ENCODE data around the gene SPDYE4. TPM values are rescaled to one million over a fixed set of nuclear protein-coding genes. Genes with fewer than 3 reads are reported as not detected.

Gene SPDYE4
- total RNA-seq, 1 donor from 2014 or later, result not detected

DNA sequence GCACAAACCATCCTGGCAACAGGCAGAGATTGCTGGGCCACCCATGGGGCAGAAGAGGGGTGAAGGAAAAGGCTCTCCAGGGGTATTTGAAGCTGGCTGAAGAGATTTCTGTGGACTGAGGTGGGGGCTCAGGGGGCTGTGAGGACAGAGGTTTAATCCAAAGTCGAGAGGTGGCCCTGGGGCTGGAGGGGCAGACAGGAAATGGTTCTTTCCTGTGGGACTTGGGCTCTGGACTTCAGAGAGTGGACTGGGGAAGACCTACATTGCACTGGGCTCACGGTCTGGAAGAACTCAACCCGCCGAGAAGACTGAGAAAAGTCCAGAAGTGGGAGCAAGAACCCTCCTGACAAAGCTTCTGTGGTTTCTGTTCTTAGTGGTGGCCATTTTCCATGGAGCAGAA lies 16.6 kb downstream of the SPDYE4 start:
- DNase-seq (ENCODE audit: extremely low read depth, low read depth, low spot score), result no peak

DNA sequence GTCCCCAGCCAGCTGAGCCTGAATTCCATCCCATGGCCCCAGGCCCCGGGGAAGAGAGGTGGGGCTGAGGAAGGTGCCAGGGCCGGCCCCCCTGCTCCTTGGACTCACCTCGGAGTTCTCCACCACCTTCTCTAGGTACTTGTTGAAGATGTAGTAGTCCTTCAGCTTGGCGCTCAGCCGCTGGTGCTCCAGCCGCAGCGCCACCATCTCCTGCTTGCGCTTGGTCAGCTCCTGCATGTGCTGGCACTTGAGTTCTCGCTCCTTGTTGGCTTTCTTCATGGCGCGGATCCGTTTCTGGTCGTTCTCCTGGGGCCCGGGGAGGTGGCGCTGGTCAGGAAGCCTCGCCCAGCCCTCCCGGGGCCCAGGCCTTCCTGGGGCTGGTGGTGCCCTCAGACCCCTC lies 17.0 kb downstream of the SPDYE4 start:
- no peak for DNase-seq (ENCODE audit: extremely low read depth, low read depth, low spot score)

DNA sequence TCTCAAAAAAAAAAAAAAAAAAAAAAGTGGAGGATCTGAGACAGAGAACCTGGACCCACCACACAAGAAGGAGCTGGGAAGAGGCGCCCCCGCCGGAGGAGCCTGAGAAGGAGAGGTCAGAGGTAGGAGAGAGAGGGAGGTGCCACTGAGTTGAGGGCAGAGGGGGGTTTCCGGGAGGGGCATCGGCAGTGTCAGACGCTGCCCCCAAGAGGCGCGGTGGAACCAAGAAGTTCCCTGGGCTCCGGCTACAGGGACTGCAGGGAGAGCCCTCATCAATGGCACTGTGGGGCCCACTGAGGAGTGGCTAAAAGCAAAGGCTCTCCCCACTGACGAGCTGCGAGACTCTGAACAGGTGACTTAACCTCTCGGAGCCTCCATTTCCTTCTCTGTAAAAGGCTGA lies 17.9 kb downstream of the SPDYE4 start:
- DNase-seq (ENCODE audit: extremely low read depth, low read depth, low spot score), result no peak

- DNase-seq (ENCODE audit: extremely low read depth, low read depth, low spot score), result no peak
Observed at GRCh38 chr17:8739097-8739496, 19.2 kb downstream of the SPDYE4 start.

DNA sequence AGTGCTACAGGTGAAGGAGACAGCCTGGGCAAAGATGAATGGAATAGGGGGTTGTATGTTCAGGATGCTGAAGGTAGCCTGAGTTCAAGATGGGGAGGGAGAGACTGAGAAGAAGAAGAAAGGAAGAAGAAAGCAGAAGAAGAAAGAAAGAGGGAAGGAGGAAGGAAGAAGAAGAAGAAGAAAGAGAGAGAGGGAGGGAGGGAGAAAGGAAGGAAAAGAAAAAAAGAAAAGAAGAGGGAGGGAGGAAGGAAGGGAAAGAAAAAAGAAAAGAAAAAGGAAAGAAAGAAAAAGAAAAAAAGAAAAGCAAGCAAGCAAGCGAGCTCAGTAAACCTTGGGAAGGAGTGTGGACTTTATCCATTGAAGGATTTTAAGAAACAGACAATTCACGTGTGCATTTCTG lies 21.6 kb downstream of the SPDYE4 start:
- DNase-seq (ENCODE audit: extremely low read depth, low read depth, low spot score), result no peak

DNA sequence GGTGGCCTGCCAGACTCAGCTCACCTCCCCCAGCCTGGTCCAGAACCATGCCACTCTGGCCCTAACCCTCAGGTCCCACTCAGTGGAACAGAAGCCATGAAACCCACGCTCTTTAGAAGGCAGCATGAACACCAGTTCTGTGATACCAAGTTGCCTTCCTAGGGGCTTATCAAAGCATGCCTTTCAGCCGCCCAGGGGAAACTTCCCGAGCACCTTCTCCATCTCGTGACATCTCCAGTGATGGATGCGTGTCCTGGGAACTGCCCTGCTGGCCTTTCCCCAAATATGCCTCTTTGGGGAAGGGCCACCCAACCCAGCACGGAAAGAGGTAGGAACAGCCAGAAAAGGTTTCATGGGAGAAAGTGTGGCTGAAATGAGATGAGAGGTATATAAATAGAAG lies 22.0 kb downstream of the SPDYE4 start:
- DNase-seq (ENCODE audit: extremely low read depth, low read depth, low spot score), result no peak

- DNase-seq (ENCODE audit: extremely low read depth, low read depth, low spot score), result no peak
Observed at GRCh38 chr17:8735336-8735939, 22.9 kb downstream of the SPDYE4 start.

- no peak for DNase-seq (ENCODE audit: extremely low read depth, low read depth, low spot score)
Observed at GRCh38 chr17:8734876-8735275, 23.5 kb downstream of the SPDYE4 start.

GRCh38 chr17:8732406-8733085 lies 25.8 kb downstream of the SPDYE4 start:
- no peak for DNase-seq (ENCODE audit: extremely low read depth, low read depth, low spot score)

- no peak for DNase-seq (ENCODE audit: extremely low read depth, low read depth, low spot score)
Observed at GRCh38 chr17:8729860-8730259, 28.5 kb downstream of the SPDYE4 start.

DNA sequence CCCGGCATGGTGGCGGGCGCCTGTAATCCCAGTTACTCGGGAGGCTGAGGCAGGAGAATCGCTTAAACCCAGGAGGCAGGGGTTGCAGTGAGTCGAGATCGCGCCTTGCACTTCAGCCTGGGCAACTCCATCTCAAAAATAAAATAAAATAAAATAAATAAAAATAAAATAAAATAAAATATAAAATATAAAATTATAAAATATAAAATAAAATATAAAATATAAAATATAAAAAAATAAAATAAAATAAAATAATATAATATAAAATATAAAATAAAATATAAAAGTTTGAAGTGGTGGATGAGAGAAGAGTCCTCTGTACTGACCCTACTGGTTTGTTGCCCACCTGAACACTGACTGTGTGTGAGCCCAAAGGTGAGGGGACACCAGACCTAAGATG lies 28.9 kb downstream of the SPDYE4 start:
- DNase-seq (ENCODE audit: extremely low read depth, low read depth, low spot score), result no peak

GRCh38 chr17:8728971-8729370 lies 29.4 kb downstream of the SPDYE4 start:
- no peak for DNase-seq (ENCODE audit: extremely low read depth, low read depth, low spot score)

DNA sequence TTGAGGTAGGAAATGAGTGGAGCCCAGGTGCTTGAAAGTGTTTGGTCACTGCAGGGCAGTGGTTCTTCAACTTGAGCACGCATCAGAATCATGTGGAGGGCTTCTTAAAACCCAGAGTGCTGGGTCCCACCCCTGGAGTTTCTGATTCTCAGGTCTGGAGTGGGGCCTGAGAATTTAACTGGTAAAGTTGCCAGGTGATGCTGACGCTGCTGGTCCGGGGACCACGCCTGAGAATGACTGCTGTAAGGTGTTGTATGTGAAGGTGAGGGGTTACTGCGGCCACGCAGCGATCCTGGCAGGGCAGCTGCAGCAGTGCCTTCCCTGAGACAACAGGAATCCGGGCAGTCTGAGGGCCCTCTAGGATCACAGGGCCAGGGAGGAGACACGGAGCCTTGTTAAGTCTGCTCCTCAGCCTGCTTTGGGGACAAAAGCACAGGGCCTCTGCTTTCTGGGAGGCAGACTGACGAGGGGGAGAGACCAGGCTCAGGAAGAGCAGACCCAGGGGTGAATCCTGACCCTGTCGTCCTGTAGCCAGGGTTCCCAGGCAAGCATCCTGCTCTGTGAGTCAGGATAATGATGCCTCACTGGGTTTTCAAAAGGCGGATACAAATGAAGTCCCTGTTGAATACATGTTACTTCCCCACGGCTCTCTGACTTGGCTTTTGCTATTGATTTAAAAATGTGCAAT lies 30.0 kb downstream of the SPDYE4 start:
- no peak for DNase-seq (ENCODE audit: extremely low read depth, low read depth, low spot score)

DNA sequence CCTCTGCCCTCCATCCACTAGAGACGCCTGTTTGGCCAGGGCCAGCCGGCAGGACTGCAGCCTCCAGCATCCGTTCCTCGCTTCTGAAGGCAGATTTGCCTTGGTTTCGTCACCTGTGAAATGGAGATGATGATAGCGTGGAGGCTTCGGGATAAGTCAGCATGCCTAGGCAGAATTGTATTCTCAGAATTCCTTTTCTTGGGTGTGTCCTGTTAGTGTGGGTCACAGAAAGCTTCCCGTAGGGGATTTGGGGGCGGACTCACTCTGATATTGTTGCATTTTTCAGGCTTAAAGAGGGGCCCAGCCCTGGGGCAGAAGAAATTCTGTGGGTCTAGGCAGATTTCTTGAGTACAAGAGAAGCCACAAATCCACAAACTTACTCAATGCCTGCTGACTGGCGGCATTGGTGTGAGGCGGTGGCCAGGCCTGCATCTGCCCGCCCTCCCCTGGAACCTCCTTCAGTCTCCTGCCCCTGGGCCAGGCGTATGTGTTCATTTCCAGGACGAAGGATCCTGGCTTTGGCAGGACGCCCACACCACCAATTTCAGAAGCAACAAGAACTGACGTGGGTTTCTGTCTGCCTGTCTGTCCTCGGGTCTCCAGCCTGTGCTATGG lies 31.3 kb downstream of the SPDYE4 start:
- DNase-seq (ENCODE audit: extremely low read depth, low read depth, low spot score), result no peak

DNA sequence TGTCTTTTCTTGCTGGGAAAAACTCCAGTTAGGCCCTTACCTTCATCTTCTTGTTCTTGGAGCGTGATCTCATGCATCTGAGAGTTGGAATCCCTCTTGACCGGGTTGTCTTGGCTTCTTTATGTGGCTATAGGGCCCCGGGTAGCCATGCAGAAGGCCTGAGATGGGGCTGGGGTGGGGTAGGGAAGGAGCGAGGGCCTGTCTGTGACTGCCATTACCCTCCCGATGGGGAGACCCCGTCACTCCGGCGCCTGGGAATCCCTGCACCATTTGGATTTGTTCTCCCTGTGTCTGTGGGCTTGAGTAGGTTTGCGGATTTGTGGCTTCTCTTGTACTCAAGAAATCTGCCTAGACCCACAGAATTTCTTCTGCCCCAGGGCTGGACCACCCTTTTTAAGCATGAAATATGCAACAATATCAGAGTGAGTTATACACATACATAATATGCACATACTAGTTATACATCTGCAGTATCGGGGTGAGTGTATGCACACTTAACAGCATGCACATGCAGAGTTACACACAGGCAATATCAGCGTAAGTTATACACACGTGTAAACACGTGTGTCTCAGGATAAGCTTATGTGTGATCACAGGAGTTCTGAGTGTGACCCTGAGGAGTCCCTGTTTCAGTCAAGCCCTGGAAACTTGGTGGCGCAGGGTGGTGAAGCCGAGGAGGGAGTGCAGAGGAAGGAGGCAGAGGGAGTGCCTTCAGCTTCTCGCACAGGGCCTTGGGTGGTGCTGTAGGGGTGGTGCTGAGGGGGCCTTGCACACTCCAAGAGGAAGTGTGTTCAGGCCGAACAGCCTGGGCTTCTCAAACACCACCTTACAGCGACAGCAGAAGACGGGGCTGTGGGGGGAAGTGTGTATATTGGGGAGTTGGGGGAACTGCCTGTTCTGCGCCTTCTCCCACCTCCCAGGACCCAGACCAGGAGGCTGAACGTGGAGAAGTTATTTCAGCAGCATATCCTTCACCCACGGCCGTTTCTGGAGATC lies 32.2 kb downstream of the SPDYE4 start:
- no peak for DNase-seq (ENCODE audit: extremely low read depth, low read depth, low spot score)

DNA sequence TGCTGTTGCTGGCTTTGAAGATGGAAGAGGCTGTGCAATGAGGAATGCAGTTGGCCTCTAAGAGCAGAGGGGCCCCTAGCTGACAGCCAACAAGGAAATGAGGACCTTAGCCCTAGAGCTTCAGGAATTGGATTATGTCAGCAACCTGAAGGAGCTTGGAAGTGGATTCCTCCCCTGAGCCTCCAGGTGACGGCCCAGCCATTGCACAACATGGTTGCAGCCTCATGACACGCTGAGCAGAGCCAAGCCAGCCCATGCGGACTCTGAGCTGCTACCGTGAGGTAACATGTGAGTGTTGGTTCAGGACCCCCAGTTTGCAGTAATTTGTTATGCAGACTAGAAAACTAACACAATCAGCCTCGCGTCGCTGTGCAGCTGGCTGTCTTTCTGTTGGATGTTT lies 33.9 kb downstream of the SPDYE4 start:
- DNase-seq (ENCODE audit: extremely low read depth, low read depth, low spot score), result no peak

GRCh38 chr17:8720596-8720995 lies 37.8 kb downstream of the SPDYE4 start:
- no peak for DNase-seq (ENCODE audit: extremely low read depth, low read depth, low spot score)

GRCh38 chr17:8719291-8720246 lies 38.8 kb downstream of the SPDYE4 start:
- DNase-seq (ENCODE audit: extremely low read depth, low read depth, low spot score), result no peak

- no peak for DNase-seq (ENCODE audit: extremely low read depth, low read depth, low spot score)
Observed at GRCh38 chr17:8718001-8718563, 40.3 kb downstream of the SPDYE4 start.
